M059J (cell line): ENCODE data around the gene PLCZ1. TPM values are rescaled to one million over a fixed set of nuclear protein-coding genes. Genes with fewer than 3 reads are reported as not detected.
"Not testable (repeated sequence)": the region's sequence is repeated elsewhere in the genome, so short reads cannot be mapped to it uniquely, and the experiment has no call there.

Experiments
- DNase-seq: peaks from one replicate; pipeline ENCODE4 v3.0.0-alpha.2; 2012; ENCODE audit warnings: low read depth
- total RNA-seq: library from RNA; depleted of rRNA; stranded (reverse); fragments of >200 nt; shearing (Covaris generic); gene quantifications from 2 replicates; pipeline ENCODE4 v1.2.3, GENCODE V29; 2014; rRNA removed

The PLCZ1 gene
- not detected in 2 replicates for total RNA-seq

- no peak for DNase-seq
These were observed at the start of gene PLCZ1, which contains the start of gene CAPZA3 for GRCh38 chr12:18737819-18738218. Gene PLCZ1, minus strand, starts transcription at chr12:18738012. Its CDS starts 641 bp downstream, at chr12:18737371. Gene CAPZA3, plus strand, starts transcription at chr12:18738119. Its CDS starts 150 bp downstream, at chr12:18738269.

- DNase-seq, result not testable (repeated sequence)
These were observed 47.7 kb upstream of the PLCZ1 start for GRCh38 chr12:18785465-18785864.

- DNase-seq, result peak; percentile 8
These were observed 45.0 kb upstream of the PLCZ1 start for GRCh38 chr12:18782827-18783226.

GRCh38 chr12:18766479-18766878 lies 28.7 kb upstream of the PLCZ1 start:
- not testable (repeated sequence) for DNase-seq

GRCh38 chr12:18755341-18755740 lies 17.5 kb upstream of the PLCZ1 start:
- no peak for DNase-seq

- no peak for DNase-seq
These were observed 16.4 kb upstream of the PLCZ1 start for GRCh38 chr12:18754124-18754707.

- no peak for DNase-seq
These were observed 15.8 kb upstream of the PLCZ1 start for GRCh38 chr12:18753481-18754123.

DNA sequence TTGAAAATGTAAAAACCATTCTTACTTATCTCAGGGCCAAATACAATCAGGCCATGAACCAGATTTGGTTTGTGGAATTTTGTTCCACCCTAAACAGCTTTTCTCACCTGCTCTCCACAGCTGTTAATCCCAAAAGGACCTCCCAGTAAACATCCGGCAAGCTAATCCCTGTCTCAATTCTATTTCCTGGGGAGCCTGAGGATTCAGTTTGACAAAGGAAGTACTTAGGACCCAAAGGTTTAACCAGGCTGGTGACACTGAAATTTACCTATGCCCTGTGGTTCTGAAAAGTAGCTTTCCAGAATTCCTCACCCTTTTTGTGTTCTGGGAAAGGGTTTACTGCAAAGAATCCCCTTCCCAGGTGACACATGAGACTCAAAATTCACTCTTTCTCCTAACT lies 15.1 kb upstream of the PLCZ1 start:
- DNase-seq, result peak; percentile 7

- DNase-seq, result peak; percentile 88
These were observed 14.6 kb upstream of the PLCZ1 start for GRCh38 chr12:18752280-18752920.

GRCh38 chr12:18751866-18752265 lies 14.1 kb upstream of the PLCZ1 start:
- no peak for DNase-seq

DNA sequence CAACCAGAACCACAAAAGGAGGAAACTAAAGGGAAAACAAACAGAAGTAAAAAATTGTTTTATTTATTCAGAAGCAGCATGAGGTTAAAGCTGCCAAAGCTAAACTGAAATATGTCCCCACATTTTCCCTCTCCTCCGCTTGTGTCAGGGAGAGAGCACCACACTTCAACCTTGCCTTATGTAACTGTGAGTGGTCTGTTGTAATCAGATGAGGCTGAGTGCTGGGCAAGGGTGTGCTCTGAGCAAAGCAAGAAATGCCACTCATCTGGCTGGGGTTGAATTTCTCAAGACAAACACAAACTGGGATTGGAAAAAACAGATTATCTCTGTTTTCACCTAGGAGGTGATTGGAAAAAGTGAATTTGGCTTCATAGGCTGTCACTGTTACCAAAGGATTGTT lies 12.3 kb upstream of the PLCZ1 start:
- DNase-seq, result peak; percentile 48

- peak; percentile 6 for DNase-seq
These were observed 11.7 kb upstream of the PLCZ1 start for GRCh38 chr12:18749386-18749957.

- DNase-seq, result peak; percentile 91
These were observed 10.1 kb upstream of the PLCZ1 start for GRCh38 chr12:18747895-18748294.

DNA sequence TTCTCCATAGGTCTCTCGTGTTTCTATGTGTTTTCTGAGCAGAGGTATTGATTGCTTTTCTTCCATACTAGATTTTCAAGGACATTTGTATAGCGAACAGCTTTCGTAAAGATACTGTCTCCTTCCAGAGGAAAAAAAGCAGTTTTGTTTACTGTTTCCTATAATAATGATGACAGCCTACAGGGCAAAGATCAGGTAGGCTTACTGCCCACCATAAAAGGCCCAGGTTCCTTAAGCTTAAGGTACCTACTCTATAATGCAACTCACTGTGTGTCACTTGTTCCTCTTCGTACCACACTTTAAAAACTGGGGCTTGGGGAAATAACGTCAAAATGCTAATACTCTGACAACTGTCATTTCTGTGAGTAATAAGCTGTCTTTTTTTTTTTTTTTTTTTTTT lies 6.7 kb downstream of the PLCZ1 start:
- DNase-seq, result no peak

- DNase-seq, result peak; percentile 68
These were observed 14.1 kb downstream of the PLCZ1 start for GRCh38 chr12:18723752-18724151.

DNA sequence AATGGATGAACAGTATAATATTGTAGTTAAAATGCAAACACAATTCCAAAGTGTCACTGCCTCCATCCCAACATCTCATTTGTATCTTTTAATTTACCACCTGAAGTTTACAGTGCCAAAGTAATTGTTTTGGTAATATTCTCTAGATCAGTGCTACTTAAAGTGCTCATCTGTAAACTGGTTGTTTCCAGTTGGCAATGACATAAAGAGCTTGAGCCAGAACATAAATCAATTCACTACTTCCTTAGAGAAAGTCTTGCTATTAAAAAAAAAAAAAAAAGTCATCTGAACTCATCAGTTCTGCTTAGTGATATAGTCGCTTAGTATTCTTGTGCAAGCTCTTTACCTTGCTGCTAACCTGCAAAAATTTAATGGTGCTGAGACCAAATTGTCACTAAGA lies 16.4 kb downstream of the PLCZ1 start:
- no peak for DNase-seq

- no peak for DNase-seq
These were observed 17.1 kb downstream of the PLCZ1 start for GRCh38 chr12:18720690-18721089.

DNA sequence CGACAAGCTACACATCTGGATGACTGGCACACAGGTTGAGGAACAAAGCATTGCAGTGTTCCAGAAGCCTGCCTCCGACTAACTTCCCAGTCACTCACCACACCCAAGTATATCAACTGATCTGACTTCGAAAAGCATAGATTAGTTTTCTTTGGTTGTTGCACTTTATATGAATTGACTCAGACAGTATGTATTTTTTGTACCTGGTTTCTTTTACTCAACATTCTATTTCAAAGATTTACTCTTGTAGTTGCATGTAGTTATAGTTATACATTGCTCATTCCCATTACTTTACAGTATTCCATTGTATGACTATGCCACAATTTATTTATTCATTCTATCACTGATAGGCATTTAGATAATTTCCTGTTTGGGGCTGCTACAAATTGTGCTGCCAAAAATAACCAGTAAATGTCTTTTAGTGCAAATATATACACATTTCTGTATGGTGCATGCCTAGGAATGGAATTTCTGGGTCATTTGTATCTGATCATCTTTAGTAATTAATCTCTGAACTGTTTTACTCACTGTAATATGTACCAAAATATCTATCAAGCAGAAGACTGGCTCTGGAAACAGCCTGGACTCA lies 17.8 kb downstream of the PLCZ1 start:
- no peak for DNase-seq

GRCh38 chr12:18718462-18718861 lies 19.4 kb downstream of the PLCZ1 start:
- peak; percentile 21 for DNase-seq

- no peak for DNase-seq
These were observed 21.6 kb downstream of the PLCZ1 start for GRCh38 chr12:18716236-18716635.

DNA sequence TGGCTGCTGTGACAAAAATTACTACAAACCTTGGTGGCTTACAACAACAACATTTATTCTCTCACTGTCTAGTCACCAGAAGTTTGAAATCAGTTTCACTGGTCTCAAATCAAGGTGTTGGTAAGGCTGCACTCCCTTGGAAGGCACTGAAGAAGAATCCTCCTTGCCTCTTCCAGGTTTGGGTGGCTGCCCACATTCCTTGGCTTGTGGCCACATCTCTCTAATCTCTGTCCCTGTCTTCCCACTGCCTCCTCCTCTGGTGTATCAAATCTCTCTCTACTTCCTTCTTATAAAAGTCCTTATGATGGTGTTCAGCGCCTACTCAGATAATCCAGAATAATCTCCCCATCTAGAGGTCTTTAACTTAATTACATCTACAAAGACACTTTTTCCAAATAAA lies 31.0 kb downstream of the PLCZ1 start:
- peak; percentile 29 for DNase-seq

GRCh38 chr12:18703911-18704310 lies 33.9 kb downstream of the PLCZ1 start:
- DNase-seq, result no peak
